Adrenal gland (tissue), 12 donors: ENCODE results near the gene EPHB1. TPM values are rescaled to one million over a fixed set of nuclear protein-coding genes. Genes with fewer than 3 reads are reported as not detected.

Experiments used
- DNase-seq, 7 donors: peaks; one replicate each; pipeline ENCODE4 v3.0.0-alpha.2; 2019 to 2020
- H3K27ac ChIP-seq, 5 donors: fragments of 200-600 bp; sonication (generic) in 4 of 5; 1 replicate in 3 of 5; 2 replicates in 2 of 5; pipeline versions ENCODE4 v1.5.1 to v1.8.0; 2016 to 2020; ENCODE audit warnings: mild to moderate bottlenecking in 1 of 5
- H3K27me3 ChIP-seq: fragments of 200-600 bp; 2 replicates; pipeline ENCODE4 v1.8.0; 2021
- H3K36me3 ChIP-seq, 2 donors: fragments of 200-600 bp; replicated peaks in 1 of 2; 1 replicate in 1 of 2; 2 replicates in 1 of 2; pipeline versions ENCODE4 v1.5.1 to v1.8.0; 2018 to 2022
- H3K4me1 ChIP-seq, 2 donors: fragments of 200-600 bp; replicated peaks in 1 of 2; 1 replicate in 1 of 2; 2 replicates in 1 of 2; pipeline versions ENCODE4 v1.5.1 to v1.8.0; 2018 to 2021
- H3K4me3 ChIP-seq, 4 donors: fragments of 200-600 bp; sonication (generic) in 3 of 4; one replicate each; pipeline ENCODE4 v1.5.1; 2016 to 2018
- H3K9me3 ChIP-seq, 3 donors: fragments of 200-600 bp; sonication (generic) in 1 of 3; replicated peaks in 1 of 3; 1 replicate in 2 of 3; 2 replicates in 1 of 3; pipeline versions ENCODE4 v1.5.1 to v1.8.0; 2016 to 2021
- POLR2A ChIP-seq, 2 donors: fragments of 450-650 bp; IDR thresholded peaks; one replicate each; pipeline ENCODE4 v1.6.1; 2017; ENCODE audit warnings: antibody characterized with exemption in 2 of 2, mild to moderate bottlenecking in 2 of 2, moderate library complexity in 1 of 2
- WGBS, 4 donors: extraction: QIAGEN DNeasy Blood & Tissue Kit in 2 of 4; methylation state at CpG; one replicate each; pipeline versions ENCODE4 v1.1.5 to v1.1.7; 2013 to 2017; 5-methylcytosine and 5-hydroxymethylcytosine counted together
- intact Hi-C, 2 donors: fragments of 100-400 bp; cut with DNase I; formaldehyde crosslinking; loops; one replicate each; pipeline versions ENCODE4 v1.14.1 to v1.15.0; 2022 to 2023
- polyA plus RNA-seq, 3 donors: library from polyadenylated mRNA; stranded (reverse); fragments of 200-250 nt in 2 of 3; fragments of 350-450 nt in 1 of 3; fragmentation: Illumina TruSeq in 1 of 3; extraction: RNeasy Lipid Tissue Mini Kit (QIAGEN cat#74804) in 1 of 3; gene quantifications; one replicate each; pipeline ENCODE4 v1.2.3, GENCODE V29; 2013 to 2014
- total RNA-seq, 9 donors: library from RNA; depleted of rRNA in 4 of 9; stranded (reverse); fragments of >200 nt in 4 of 9; fragments of 120-200 nt in 1 of 9; fragmentation: NEBNext Ultra II Directional in 1 of 9; extraction: Animal tissue kit (Norgen Biotek cat#: 25700) in 1 of 9; gene quantifications; one replicate each; pipeline versions ENCODE4 v1.1.0 to v1.2.4, GENCODE V29; 2013 to 2023
- TF ChIP-seq, protein P1 (sequence below), 6 experiments: fragments of 450-650 bp in 4 of 6; fragments of 200-600 bp in 2 of 6; sonication (generic) in 1 of 6; IDR thresholded peaks; 1 replicate in 5 of 6; 2 replicates in 1 of 6; pipeline versions ENCODE4 v1.5.1 to v1.8.0; 2016 to 2021; ENCODE audit warnings: antibody characterized with exemption in 6 of 6, mild to moderate bottlenecking in 2 of 6, moderate library complexity in 1 of 6
- donor health status: healthy with polysubstance abuse.
- donor health status: Bipolar disorder and iron deficiency.
- donor health status: DM: yes; HTN: yes; CAD: no.
- donor health status: DM: no; HTN: no; CAD: no.
- donor health status: DM: no; HTN: no; CAD: no.
- donor health status: DM: yes; HTN: yes; CAD: no.

Gene EPHB1
- total and polyA plus RNA-seq, 12 donors: 0.10 to 3.4 (median 0.98) TPM

DNA sequence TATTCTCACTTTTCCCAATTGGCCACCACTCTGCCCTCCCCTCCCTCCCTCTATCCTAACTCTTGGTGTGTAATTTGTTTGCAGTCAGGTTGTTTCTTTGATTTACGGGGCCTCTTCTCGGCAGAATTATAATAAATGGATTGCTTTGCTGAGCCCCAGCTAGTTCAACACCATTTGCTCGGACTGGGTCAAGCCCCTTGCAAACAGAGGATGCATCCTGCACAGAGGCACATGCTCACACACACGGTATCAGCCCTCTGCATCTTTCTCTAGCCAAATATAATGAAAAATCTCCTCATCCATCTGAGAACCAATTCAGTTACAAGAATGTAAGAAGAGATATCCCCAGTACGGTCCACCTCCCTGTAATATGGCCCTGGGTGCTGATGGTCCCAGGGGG, 97.7 kb downstream of the EPHB1 start:
- Histone ChIP-seq H3K4me3 (no peak overlapping the region), H3K36me3 (no peaks in the 10 kb centered on the region), H3K27me3 (no peaks in the 10 kb centered on the region), H3K9me3 (no peaks in the 10 kb centered on the region), H3K27ac (no peak overlapping the region), H3K4me1 (no peaks in the 10 kb centered on the region)
- TF ChIP-seq, protein P1, sequence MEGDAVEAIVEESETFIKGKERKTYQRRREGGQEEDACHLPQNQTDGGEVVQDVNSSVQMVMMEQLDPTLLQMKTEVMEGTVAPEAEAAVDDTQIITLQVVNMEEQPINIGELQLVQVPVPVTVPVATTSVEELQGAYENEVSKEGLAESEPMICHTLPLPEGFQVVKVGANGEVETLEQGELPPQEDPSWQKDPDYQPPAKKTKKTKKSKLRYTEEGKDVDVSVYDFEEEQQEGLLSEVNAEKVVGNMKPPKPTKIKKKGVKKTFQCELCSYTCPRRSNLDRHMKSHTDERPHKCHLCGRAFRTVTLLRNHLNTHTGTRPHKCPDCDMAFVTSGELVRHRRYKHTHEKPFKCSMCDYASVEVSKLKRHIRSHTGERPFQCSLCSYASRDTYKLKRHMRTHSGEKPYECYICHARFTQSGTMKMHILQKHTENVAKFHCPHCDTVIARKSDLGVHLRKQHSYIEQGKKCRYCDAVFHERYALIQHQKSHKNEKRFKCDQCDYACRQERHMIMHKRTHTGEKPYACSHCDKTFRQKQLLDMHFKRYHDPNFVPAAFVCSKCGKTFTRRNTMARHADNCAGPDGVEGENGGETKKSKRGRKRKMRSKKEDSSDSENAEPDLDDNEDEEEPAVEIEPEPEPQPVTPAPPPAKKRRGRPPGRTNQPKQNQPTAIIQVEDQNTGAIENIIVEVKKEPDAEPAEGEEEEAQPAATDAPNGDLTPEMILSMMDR (IDR thresholded peaks at IDR 0.05): no peak
- TF ChIP-seq POLR2A (IDR thresholded peaks at IDR 0.05): no peak
- intact Hi-C loops: no loop called here
- DNase-seq: no peak
- WGBS, 4 donors: 46 to 53% (median 51%) methylated on average over 3 to 5 of the region's 5 CpGs

DNA sequence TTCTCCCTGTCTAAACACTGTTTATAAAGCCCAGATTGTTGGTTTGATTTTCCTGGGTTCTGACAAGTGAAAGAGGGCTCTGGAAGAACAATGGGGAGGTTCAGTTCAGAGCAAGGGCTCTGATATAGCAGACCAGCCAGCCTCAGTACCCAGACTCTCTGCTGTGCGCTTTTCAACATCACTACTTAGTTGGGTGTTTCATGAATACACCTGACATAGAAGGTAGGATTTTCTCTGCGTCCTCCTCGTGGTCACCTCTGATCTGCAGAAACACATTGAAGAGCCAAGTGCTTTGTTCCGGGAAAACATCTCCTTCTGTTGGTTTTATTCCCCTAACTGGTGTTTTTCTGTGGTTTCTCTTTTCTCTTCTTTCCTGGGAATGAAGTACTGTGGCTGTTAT, 99.5 kb downstream of the EPHB1 start:
- WGBS, 4 donors: 65 to 83% (median 78%) methylated on average over 4 of the region's 4 CpGs
- intact Hi-C loops: no loop called here

DNA sequence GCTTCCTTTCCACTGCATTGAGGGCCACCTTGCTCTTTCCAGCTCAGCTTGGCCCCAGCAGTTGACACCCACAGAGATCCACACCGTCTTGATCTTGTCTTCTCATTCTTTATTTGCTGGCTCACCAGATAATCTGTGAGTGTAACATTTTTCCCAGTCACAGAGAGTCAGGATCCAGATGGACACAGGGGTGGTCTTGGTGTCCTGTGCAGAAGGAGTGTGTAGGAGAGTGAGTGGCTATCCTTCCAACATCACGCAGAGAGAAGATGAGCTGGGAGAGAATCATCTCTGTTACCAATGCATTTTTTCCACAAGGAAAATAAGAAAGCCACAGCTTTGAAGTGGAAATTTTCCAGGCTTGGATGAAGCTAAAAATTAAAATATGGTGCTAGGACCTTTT, 100.1 kb downstream of the EPHB1 start:
- Histone ChIP-seq H3K27me3 (no peaks in the 10 kb centered on the region), H3K4me3 (no peak overlapping the region), H3K4me1 (no peaks in the 10 kb centered on the region), H3K9me3 (no peaks in the 10 kb centered on the region), H3K27ac (no peak overlapping the region), H3K36me3 (no peaks in the 10 kb centered on the region)
- intact Hi-C loops: no loop called here
- TF ChIP-seq POLR2A (IDR thresholded peaks at IDR 0.05): no peak
- TF ChIP-seq, protein P1 (IDR thresholded peaks at IDR 0.05): no peak
- no peak for DNase-seq
- WGBS, 4 donors: 59 to 84% (median 75%) methylated on average over 2 of the region's 2 CpGs

More for the DNA sequence above, 99.5 kb downstream of the EPHB1 start:
- Histone ChIP-seq H3K27ac (no peak overlapping the region), H3K9me3 (no peaks in the 10 kb centered on the region), H3K27me3 (no peaks in the 10 kb centered on the region), H3K4me1 (no peaks in the 10 kb centered on the region), H3K36me3 (no peaks in the 10 kb centered on the region), H3K4me3 (no peak overlapping the region)
- no peak for TF ChIP-seq POLR2A (IDR thresholded peaks at IDR 0.05)
- TF ChIP-seq, protein P1 (IDR thresholded peaks at IDR 0.05): no peak
- DNase-seq: no peak

DNA sequence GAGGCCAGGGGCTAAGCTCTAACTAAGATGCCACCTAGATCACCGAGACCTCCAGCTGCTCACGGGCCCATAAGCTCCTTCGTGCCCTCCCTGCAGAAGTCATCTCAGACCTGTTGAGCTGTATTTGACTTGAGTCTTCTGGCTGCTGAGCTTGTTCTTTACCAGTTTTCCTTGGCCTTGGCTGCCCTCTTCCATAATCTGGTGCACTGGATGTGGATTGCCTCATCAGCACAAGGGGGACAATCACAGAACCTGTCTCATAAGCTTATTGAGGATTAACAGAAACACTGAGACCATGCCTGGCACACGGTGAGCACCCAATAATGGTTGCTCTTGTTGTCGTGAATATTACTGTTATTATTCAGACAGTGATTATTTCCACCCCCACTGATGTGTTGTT, 101.1 kb downstream of the EPHB1 start:
- H3K36me3 ChIP-seq: no peaks in the 10 kb centered on the region
- no peak overlapping the region for H3K27ac ChIP-seq
- TF ChIP-seq POLR2A (IDR thresholded peaks at IDR 0.05): no peak
- TF ChIP-seq, protein P1 (IDR thresholded peaks at IDR 0.05): no peak
- intact Hi-C loops: no loop called here
- no peaks in the 10 kb centered on the region for H3K4me1 ChIP-seq
- no peaks in the 10 kb centered on the region for H3K9me3 ChIP-seq
- DNase-seq: no peak
- no peak overlapping the region for H3K4me3 ChIP-seq
- H3K27me3 ChIP-seq: no peaks in the 10 kb centered on the region
- WGBS, 4 donors: 85 to 93% (median 90%) methylated on average over 5 of the region's 5 CpGs
